SJCRH30 (cell line): ENCODE data around the gene OR6B2. TPM values are rescaled to one million over a fixed set of nuclear protein-coding genes. Genes with fewer than 3 reads are reported as not detected.

Source experiments
- total RNA-seq: library from RNA; depleted of rRNA; stranded (reverse); fragments of >200 nt; shearing (Covaris generic); gene quantifications from 2 replicates; pipeline ENCODE4 v1.2.3, GENCODE V29; 2014; rRNA removed

The OR6B2 gene
- total RNA-seq, 1 experiment from 2014 or later, result not detected

Other genes with a start within 250 kb of the OR6B2 start
- 146 and 171 TPM in 2 replicates for gene NDUFA10, start 5.1 kb downstream of the OR6B2 start, total RNA-seq
- not detected in 2 replicates for gene OR6B3, start 23.1 kb upstream of the OR6B2 start, total RNA-seq
- 265 and 304 TPM in 2 replicates for gene COPS9, start 105.9 kb upstream of the OR6B2 start, total RNA-seq
- 0.73 TPM in 1 of 2 replicates, not detected in the other for gene OTOS, start 110.2 kb upstream of the OR6B2 start, total RNA-seq